ENCODE measurements around the gene TMEM242. TPM values are rescaled to one million over a fixed set of nuclear protein-coding genes. Genes with fewer than 3 reads are reported as not detected.

TMEM242 gene
- total and polyA plus RNA-seq, 2 donors (not counting 1 experiment from before 2014, with no cell fraction given), result 6.3 to 24.1 TPM

DNA sequence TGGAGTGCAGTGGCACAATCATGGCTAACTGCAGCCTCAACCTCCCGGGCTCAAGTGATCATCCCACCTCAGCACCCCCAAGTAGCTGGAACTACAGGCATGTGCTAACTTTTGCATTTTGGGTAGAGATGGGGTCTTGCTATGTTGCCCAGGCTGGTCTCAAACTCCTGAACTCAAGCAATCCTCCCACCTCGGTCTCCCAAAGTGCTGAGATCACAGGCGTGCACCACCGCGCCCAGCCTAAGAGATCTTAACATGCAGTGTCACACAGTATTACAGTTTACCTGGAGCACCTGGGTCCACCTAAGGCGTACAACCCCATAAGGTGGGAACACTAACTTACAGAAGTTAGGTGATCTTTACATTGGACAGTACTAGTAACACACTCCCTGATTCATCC is 29.5 kb downstream of the TMEM242 start:
- no peaks in the 10 kb centered on the region for H3K79me2 ChIP-seq (ENCODE audit: control insufficient read depth, insufficient read depth, low read length)
- Mint-ChIP-seq H3K27me3 (no peaks in the 10 kb centered on the region), H3K4me1 (peaks cover 12% of the 10 kb centered on the region), H3K9me3 (ENCODE audit: insufficient read depth) (no peaks in the 10 kb centered on the region), H3K4me3 (no peak overlapping the region), H3K27ac (no peak overlapping the region)
- no peak overlapping the region for H3K4me2 ChIP-seq (replicated peaks; ENCODE audit: low read depth, low read length, poor library complexity, severe bottlenecking)
- H3K36me3 ChIP-seq (replicated peaks in 1 of 2; ENCODE audit: control extremely low read depth in 1 of 2, control insufficient read depth in 1 of 2, extremely low read depth in 1 of 2, insufficient read depth in 2 of 2, low read length in 1 of 2), result peaks cover 0 to 27% of the 10 kb centered on the region in 2 experiments
- H3K9me3 ChIP-seq (ENCODE audit: control extremely low read depth in 1 of 3, control insufficient read depth in 2 of 3, insufficient read depth in 1 of 3, low read length in 2 of 3), result no peaks in the 10 kb centered on the region
- no peak overlapping the region for H3K9ac ChIP-seq (ENCODE audit: low read length)
- H3K4me3 ChIP-seq (ENCODE audit: control extremely low read depth in 1 of 5, extremely low read depth in 1 of 5, insufficient read depth in 1 of 5, low read depth in 2 of 5, low read length in 4 of 5), result no peak overlapping the region
- intact Hi-C loops (cut with micrococcal nuclease), result no loop called here
- H3K27me3 ChIP-seq (replicated peaks in 1 of 4; ENCODE audit: control extremely low read depth in 1 of 4, control insufficient read depth in 3 of 4, insufficient read depth in 4 of 4, low read length in 3 of 4), result no peaks in the 10 kb centered on the region
- POLR2A ChIA-PET, result no interaction called here
- peaks cover 12% of the 10 kb centered on the region for H4K20me1 ChIP-seq (ENCODE audit: control insufficient read depth, insufficient read depth, low read length, poor library complexity, severe bottlenecking)
- DNase-seq (no peak), ATAC-seq (ENCODE audit: low read depth) (no peak)
- 100% methylated on average over 1 of the region's 6 CpGs for WGBS (ENCODE audit: insufficient coverage)
- H2AFZ ChIP-seq (ENCODE audit: insufficient read depth, low read depth, low read length, poor library complexity, severe bottlenecking), result no peak overlapping the region
- H3K27ac ChIP-seq (ENCODE audit: low read length in 2 of 2), result no peak overlapping the region
- H3K4me1 ChIP-seq (ENCODE audit: control insufficient read depth in 2 of 2, insufficient read depth in 2 of 2, low read length in 2 of 2), result peaks cover 4 to 9% of the 10 kb centered on the region in 2 donors
- CTCF ChIA-PET, result no interaction called here
- TF ChIP-seq, protein P1, sequence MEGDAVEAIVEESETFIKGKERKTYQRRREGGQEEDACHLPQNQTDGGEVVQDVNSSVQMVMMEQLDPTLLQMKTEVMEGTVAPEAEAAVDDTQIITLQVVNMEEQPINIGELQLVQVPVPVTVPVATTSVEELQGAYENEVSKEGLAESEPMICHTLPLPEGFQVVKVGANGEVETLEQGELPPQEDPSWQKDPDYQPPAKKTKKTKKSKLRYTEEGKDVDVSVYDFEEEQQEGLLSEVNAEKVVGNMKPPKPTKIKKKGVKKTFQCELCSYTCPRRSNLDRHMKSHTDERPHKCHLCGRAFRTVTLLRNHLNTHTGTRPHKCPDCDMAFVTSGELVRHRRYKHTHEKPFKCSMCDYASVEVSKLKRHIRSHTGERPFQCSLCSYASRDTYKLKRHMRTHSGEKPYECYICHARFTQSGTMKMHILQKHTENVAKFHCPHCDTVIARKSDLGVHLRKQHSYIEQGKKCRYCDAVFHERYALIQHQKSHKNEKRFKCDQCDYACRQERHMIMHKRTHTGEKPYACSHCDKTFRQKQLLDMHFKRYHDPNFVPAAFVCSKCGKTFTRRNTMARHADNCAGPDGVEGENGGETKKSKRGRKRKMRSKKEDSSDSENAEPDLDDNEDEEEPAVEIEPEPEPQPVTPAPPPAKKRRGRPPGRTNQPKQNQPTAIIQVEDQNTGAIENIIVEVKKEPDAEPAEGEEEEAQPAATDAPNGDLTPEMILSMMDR (IDR thresholded peaks at IDR 0.05), result no peak
- TF ChIP-seq EZH2 (IDR thresholded peaks at IDR 0.05; ENCODE audit: borderline replicate concordance, insufficient read depth, low read depth, low read length, poor library complexity, severe bottlenecking), result no peak

DNA sequence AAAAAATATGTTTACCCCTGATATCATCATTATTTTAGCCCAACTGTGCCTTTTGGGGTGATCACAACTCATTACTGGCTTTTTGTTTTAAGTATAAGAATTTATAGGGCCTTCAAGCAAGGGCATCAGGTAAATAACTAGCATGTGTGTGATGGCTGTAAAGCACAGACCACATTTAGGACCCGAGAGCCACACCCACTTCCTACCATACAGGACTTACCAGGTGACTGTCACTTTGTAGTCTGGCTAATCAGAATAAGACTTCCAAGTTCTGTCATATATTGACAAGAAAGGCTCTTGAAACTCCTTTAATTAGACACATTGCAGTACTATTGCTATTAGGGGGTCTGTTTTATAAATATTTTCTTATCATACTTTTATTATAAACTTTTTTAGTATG is 31.1 kb downstream of the TMEM242 start:
- H2AFZ ChIP-seq (ENCODE audit: insufficient read depth, low read depth, low read length, poor library complexity, severe bottlenecking), result no peak overlapping the region
- H3K27me3 ChIP-seq (replicated peaks in 1 of 4; ENCODE audit: control extremely low read depth in 1 of 4, control insufficient read depth in 3 of 4, insufficient read depth in 4 of 4, low read length in 3 of 4), result no peaks in the 10 kb centered on the region
- no peak overlapping the region for H3K4me2 ChIP-seq (replicated peaks; ENCODE audit: low read depth, low read length, poor library complexity, severe bottlenecking)
- H3K9ac ChIP-seq (ENCODE audit: low read length), result no peak overlapping the region
- intact Hi-C loops (cut with micrococcal nuclease), result no loop called here
- Mint-ChIP-seq H3K9me3 (ENCODE audit: insufficient read depth) (no peaks in the 10 kb centered on the region), H3K27ac (no peak overlapping the region), H3K4me1 (peaks cover 2% of the 10 kb centered on the region), H3K4me3 (no peak overlapping the region), H3K27me3 (no peaks in the 10 kb centered on the region)
- H3K79me2 ChIP-seq (ENCODE audit: control insufficient read depth, insufficient read depth, low read length), result no peaks in the 10 kb centered on the region
- H4K20me1 ChIP-seq (ENCODE audit: control insufficient read depth, insufficient read depth, low read length, poor library complexity, severe bottlenecking), result peaks cover 1% of the 10 kb centered on the region
- POLR2A ChIA-PET, result no interaction called here
- WGBS (ENCODE audit: insufficient coverage), result no CpG with 5 or more reads among the region's 1 CpG
- CTCF ChIA-PET, result no interaction called here
- H3K4me3 ChIP-seq (ENCODE audit: control extremely low read depth in 1 of 5, extremely low read depth in 1 of 5, insufficient read depth in 1 of 5, low read depth in 2 of 5, low read length in 4 of 5), result no peak overlapping the region
- no peak overlapping the region for H3K27ac ChIP-seq (ENCODE audit: low read length in 2 of 2)
- no peaks in the 10 kb centered on the region for H3K4me1 ChIP-seq (ENCODE audit: control insufficient read depth in 2 of 2, insufficient read depth in 2 of 2, low read length in 2 of 2)
- TF ChIP-seq, protein P1 (IDR thresholded peaks at IDR 0.05), result no peak
- no peak for TF ChIP-seq EZH2 (IDR thresholded peaks at IDR 0.05; ENCODE audit: borderline replicate concordance, insufficient read depth, low read depth, low read length, poor library complexity, severe bottlenecking)
- no peak for DNase-seq
- ATAC-seq (ENCODE audit: low read depth), result no peak
- no peaks in the 10 kb centered on the region for H3K9me3 ChIP-seq (ENCODE audit: control extremely low read depth in 1 of 3, control insufficient read depth in 2 of 3, insufficient read depth in 1 of 3, low read length in 2 of 3)
- peaks cover 0 to 30% of the 10 kb centered on the region in 2 experiments for H3K36me3 ChIP-seq (replicated peaks in 1 of 2; ENCODE audit: control extremely low read depth in 1 of 2, control insufficient read depth in 1 of 2, extremely low read depth in 1 of 2, insufficient read depth in 2 of 2, low read length in 1 of 2)
